Measurements from ENCODE around the gene UBE2K.

GRCh38 chr4:39710098-39710896 is 12.4 kb downstream of the UBE2K start:
- TF ChIP-seq CTCF (IDR thresholded peaks at IDR 0.05; ENCODE audit: insufficient read depth, low read length, poor library complexity, severe bottlenecking): no peak
- no peak for TF ChIP-seq EZH2phosphoT487 (conservative IDR thresholded peaks at IDR 0.05; ENCODE audit: low read length)

Measured in SU-DHL-6 (cell line).